Effector CD8-positive, alpha-beta T cell (primary cell): Measurements from ENCODE around the gene SCGN.
"Not testable (repeated sequence)": the region's sequence is repeated elsewhere in the genome, so short reads cannot be mapped to it uniquely, and the experiment has no call there.

Experiments
- DNase-seq: peaks from one replicate; lab custom pipeline; 2025; lab: John Stamatoyannopoulos, UW

The SCGN gene

DNA sequence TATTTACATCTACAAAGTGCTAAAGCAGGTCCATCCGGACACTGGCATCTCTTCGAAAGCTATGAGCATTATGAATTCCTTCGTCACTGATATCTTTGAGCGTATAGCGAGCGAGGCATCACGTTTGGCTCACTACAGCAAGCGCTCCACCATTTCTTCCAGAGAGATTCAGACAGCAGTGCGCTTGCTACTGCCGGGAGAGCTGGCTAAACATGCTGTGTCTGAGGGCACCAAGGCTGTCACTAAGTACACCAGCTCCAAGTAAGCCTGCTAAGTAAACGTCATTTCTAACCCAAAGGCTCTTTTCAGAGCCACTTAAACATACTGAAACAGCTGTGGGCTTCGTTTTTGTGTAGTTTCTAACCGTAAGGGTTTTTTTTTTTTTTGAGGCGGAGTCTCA lies 75.0 kb downstream of the SCGN start:
- DNase-seq: no peak

GRCh38 chr6:25730907-25731306 lies 78.9 kb downstream of the SCGN start:
- no peak for DNase-seq

DNA sequence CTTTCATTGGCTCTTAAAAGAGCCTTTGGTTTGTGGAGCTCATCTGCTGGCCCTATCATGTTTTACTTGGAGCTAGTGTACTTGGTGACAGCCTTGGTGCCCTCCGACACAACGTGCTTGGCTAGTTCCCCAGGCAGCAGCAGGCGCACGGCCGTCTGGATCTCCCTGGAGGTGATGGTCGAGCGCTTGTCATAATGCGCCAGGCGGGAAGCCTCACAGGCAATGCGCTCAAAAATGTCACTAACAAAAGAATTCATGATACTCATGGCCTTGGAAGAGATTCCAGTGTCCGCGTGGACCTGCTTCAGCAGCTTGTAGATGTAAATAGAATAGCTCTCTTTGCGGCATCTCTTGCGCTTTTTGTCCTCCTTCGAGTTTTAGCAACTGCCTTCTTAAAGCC lies 79.7 kb downstream of the SCGN start:
- no peak for DNase-seq

GRCh38 chr6:25732468-25733198 lies 80.6 kb downstream of the SCGN start:
- no peak for DNase-seq

DNA sequence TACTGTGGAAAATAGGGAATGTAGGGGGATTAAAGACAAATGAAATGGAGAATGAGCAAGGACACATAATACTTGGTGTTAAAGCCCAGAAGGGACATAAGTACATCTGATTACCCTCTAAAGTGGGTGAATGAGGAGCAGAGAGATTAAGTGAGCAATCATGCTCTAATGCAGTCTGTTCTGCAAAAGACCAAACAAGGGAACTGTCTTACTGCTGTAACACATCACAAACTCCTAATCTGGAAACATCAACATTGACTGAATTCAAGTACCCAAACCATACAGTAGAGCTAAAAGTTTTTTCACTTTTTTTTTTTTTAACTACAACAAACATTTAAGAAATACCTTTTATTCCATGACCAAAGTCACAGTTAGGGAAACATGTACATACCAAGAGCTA lies 83.2 kb downstream of the SCGN start:
- no peak for DNase-seq

DNA sequence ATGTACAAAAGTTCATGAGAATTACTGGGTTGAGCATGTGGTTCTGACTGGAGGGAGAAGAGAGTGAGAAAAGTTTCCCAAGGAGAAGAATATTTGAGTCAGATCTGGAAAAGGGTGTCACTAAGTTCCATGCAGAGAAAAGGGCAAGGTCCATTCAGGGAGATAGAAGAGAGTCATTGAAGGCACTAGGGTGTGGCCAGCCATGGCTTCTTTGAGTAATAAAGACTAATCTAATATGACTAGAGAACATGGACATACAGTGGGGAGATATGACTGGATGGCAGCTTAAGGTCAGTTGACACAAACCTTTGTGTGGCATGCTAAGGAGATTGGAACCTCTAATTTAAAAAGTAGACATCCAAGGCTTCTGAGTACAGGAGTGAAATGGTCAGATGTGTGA lies 91.9 kb downstream of the SCGN start:
- no peak for DNase-seq

DNA sequence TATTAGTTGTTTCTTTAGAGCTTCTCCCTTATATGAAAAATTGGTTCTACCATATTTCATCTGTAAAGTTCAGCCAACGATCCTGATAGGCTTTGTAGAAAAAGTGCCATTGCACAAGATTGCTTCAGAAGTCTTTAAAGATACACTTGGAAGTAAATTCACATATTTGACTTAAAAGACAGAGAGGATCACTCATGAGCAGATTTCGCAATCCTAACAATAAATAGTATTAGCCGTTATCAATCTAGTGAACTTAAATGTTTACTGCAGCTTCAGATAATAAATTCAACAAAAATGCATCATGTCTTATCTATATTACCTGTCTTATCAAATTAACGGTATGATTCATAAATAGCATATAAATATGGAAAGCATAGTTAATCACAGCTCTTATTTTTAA lies 93.8 kb downstream of the SCGN start:
- no peak for DNase-seq

DNA sequence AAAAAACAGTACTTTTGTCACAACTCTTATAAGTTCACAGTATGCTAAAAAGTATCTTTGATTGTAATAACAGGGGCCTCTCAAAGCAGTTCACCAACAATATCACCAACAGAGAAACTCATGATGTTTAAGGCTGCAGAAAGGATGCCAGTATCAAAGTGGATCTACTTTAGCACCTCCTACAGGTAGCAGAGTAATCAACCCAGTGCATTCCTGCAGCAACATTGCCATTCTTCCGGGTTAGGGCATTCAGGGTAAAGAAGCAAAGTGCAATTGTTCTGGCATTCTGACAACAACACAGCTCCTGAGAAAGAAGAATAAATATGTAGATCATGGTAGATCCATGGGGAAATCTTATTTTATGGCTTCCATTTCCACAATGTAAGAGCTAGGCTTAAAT lies 95.0 kb downstream of the SCGN start:
- no peak for DNase-seq

- no peak for DNase-seq
These were observed 95.5 kb downstream of the SCGN start for GRCh38 chr6:25747477-25747876.

GRCh38 chr6:25748049-25748448 lies 96.0 kb downstream of the SCGN start:
- DNase-seq: no peak

GRCh38 chr6:25748601-25749517 lies 96.8 kb downstream of the SCGN start:
- not testable (repeated sequence) for DNase-seq

DNA sequence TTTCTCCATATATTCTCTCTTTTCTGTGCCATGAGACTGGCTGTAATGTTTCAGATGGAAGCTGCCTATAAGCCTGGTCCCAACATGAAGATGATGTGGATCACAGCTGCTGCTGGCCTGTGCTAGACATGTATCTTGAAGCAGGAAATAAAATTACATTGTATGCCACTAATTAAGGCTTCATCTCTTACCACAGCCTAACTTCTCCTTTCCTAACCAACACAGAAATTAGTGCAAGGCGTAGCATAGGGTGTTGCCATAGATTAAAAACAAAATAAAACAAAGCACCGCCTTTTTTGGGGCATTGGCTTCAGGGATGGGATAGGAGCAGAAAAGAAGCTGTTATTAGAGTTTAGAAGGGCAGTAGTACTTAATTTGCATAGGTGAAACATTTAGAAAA lies 97.8 kb downstream of the SCGN start:
- no peak for DNase-seq

DNA sequence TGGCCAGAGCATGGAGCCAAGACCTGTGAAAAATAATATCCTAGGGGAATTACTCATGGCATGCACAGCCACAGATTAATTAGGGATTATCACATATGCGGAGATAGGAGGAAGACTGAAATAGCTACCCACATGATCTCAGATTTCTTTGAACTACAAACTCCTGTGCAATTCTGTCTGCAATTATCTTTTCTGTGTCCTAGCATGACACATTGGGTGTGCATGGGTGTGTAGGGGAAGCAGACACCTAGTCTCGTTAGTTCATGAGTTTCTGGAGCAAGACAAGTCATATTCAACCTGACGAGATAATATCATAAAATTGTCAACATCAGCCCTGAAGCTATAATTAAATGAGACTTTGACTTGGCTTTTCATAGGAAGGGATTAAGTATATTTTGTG lies 98.9 kb downstream of the SCGN start:
- DNase-seq: no peak
